ENCODE data around the gene GNAS.

GNAS gene

DNA sequence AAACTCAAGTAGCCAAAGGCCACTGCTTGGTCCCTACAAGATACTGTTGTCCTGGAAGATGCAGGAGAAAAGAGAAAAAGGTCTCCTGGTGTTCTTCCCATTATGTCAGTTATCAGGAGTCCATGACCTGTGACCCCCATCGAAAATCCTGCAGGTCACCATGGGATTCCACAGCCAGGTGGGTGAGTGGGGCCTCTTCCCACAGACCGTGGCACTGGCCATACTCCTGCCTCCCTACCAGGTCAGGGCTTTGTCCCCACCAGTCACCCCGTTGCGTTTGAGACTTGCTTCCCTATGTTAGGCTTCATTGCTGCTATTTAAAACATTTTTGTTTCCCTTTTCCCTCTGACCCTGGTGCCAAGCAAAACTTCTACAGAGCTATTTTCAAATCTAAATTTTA lies 60.6 kb downstream of the GNAS start:
- Histone ChIP-seq H3K23ac (ENCODE audit: low read length in 2 of 2) (no peak overlapping the region), H3K4ac (ENCODE audit: low read depth in 1 of 2, low read length in 2 of 2) (no peak overlapping the region), H3K9me3 (ENCODE audit: control insufficient read depth, low read length) (no peaks in the 10 kb centered on the region), H4K8ac (ENCODE audit: low read length) (no peak overlapping the region), H2BK120ac (ENCODE audit: low read depth, low read length) (no peak overlapping the region), H3K18ac (ENCODE audit: low read depth in 1 of 2, low read length in 2 of 2) (no peak overlapping the region), H3K36me3 (ENCODE audit: control insufficient read depth in 1 of 2, insufficient read depth in 2 of 2, low read depth in 1 of 2, low read length in 2 of 2) (peaks cover 36 to 46% of the 10 kb centered on the region in 2 experiments), H2BK12ac (ENCODE audit: low read length in 2 of 2) (peak overlapping the region in 1 of 2 experiments; percentile 54), H3K79me1 (replicated peaks; ENCODE audit: low read length, poor library complexity, severe bottlenecking) (peaks cover 18% of the 10 kb centered on the region), H3K9ac (ENCODE audit: low read length) (no peak overlapping the region), H2AK5ac (ENCODE audit: low read length, severe bottlenecking) (no peak overlapping the region), H3K4me2 (ENCODE audit: low read length, poor library complexity, severe bottlenecking) (no peak overlapping the region), H3K27me3 (ENCODE audit: control insufficient read depth in 1 of 2, insufficient read depth in 1 of 2, low read length in 2 of 2) (no peaks in the 10 kb centered on the region), H3K27ac (ENCODE audit: low read length, poor library complexity, severe bottlenecking) (no peak overlapping the region), H3K4me1 (ENCODE audit: control insufficient read depth, insufficient read depth, low read depth, low read length) (peaks cover 1% of the 10 kb centered on the region), H3K14ac (ENCODE audit: low read length in 2 of 2) (no peak overlapping the region), H2BK15ac (ENCODE audit: low read depth, poor library complexity, severe bottlenecking) (no peak overlapping the region), H2AFZ (ENCODE audit: low read depth, low read length) (no peak overlapping the region), H2BK5ac (ENCODE audit: low read depth, low read length, poor library complexity, severe bottlenecking) (no peak overlapping the region), H3K4me3 (ENCODE audit: insufficient read depth in 1 of 2, low read depth in 1 of 2, low read length in 2 of 2) (no peak overlapping the region), H4K91ac (ENCODE audit: low read length) (no peak overlapping the region)
- DNase-seq, result no peak
- 97% methylated on average over 4 of the region's 4 CpGs for WGBS

DNA sequence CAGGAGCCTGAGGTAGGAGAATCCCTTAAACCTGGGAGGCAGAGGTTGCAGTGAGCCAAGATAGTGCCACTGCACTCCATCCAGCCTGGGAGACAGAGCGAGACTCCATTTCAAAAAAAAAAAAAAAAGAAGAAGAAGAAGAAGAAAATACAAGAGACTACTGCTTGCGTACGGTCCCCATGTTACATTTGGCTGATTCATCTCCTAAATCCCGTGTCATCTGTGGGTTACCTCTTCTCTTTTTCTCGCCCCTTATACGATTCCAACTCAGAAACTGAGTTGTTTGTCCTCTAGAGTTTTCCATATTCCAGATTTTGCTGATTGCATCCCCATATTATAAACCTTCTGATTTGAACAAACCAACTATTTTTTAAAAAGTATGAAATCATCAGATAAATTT lies 66.1 kb downstream of the GNAS start:
- H3K18ac ChIP-seq (ENCODE audit: low read depth in 1 of 2, low read length in 2 of 2), result no peak overlapping the region
- no peak overlapping the region for H3K23ac ChIP-seq (ENCODE audit: low read length in 2 of 2)
- no peaks in the 10 kb centered on the region for H3K79me1 ChIP-seq (replicated peaks; ENCODE audit: low read length, poor library complexity, severe bottlenecking)
- no peak for DNase-seq
- H4K8ac ChIP-seq (ENCODE audit: low read length), result no peak overlapping the region
- H2BK120ac ChIP-seq (ENCODE audit: low read depth, low read length), result no peak overlapping the region
- H3K9ac ChIP-seq (ENCODE audit: low read length), result no peak overlapping the region
- no peak overlapping the region for H3K4me3 ChIP-seq (ENCODE audit: insufficient read depth in 1 of 2, low read depth in 1 of 2, low read length in 2 of 2)
- WGBS, result 89% methylated on average over 5 of the region's 6 CpGs
- H2BK5ac ChIP-seq (ENCODE audit: low read depth, low read length, poor library complexity, severe bottlenecking), result no peak overlapping the region
- no peak overlapping the region for H2AFZ ChIP-seq (ENCODE audit: low read depth, low read length)
- H3K27ac ChIP-seq (ENCODE audit: low read length, poor library complexity, severe bottlenecking), result no peak overlapping the region
- no peak overlapping the region for H3K4me2 ChIP-seq (ENCODE audit: low read length, poor library complexity, severe bottlenecking)
- H3K9me3 ChIP-seq (ENCODE audit: control insufficient read depth, low read length), result no peaks in the 10 kb centered on the region
- H3K4ac ChIP-seq (ENCODE audit: low read depth in 1 of 2, low read length in 2 of 2), result no peak overlapping the region
- H2AK5ac ChIP-seq (ENCODE audit: low read length, severe bottlenecking), result no peak overlapping the region
- H2BK15ac ChIP-seq (ENCODE audit: low read depth, poor library complexity, severe bottlenecking), result no peak overlapping the region
- peaks cover 0 to 15% of the 10 kb centered on the region in 2 experiments for H3K27me3 ChIP-seq (ENCODE audit: control insufficient read depth in 1 of 2, insufficient read depth in 1 of 2, low read length in 2 of 2)
- H3K14ac ChIP-seq (ENCODE audit: low read length in 2 of 2), result no peak overlapping the region
- H3K4me1 ChIP-seq (ENCODE audit: control insufficient read depth, insufficient read depth, low read depth, low read length), result no peaks in the 10 kb centered on the region
- H2BK12ac ChIP-seq (ENCODE audit: low read length in 2 of 2), result no peak overlapping the region
- no peak overlapping the region for H4K91ac ChIP-seq (ENCODE audit: low read length)
- H3K36me3 ChIP-seq (ENCODE audit: control insufficient read depth in 1 of 2, insufficient read depth in 2 of 2, low read depth in 1 of 2, low read length in 2 of 2), result no peaks in the 10 kb centered on the region

DNA sequence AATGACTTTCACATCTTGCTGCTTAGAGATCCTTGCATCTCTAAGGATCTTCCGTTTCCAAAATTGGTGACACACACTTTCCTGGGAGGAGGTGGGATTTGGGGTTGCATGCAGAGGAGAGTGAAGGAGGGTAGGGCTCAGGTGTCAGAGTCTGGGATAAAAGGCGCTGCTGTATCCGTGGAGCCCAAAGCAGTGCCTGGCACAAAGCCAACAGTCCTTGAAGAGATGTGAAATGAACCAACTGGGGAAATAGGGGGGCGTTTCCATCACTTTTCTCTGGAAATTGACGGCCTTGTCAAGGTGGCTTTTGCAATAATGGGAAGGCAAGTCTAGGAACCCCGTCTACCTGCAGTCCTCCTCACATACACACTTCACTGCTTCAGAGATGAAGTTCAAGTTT lies 69.0 kb downstream of the GNAS start:
- Histone ChIP-seq H3K18ac (ENCODE audit: low read depth in 1 of 2, low read length in 2 of 2) (no peak overlapping the region), H3K4me3 (ENCODE audit: insufficient read depth in 1 of 2, low read depth in 1 of 2, low read length in 2 of 2) (no peak overlapping the region), H3K4me1 (ENCODE audit: control insufficient read depth, insufficient read depth, low read depth, low read length) (no peaks in the 10 kb centered on the region), H3K4me2 (ENCODE audit: low read length, poor library complexity, severe bottlenecking) (no peak overlapping the region), H2BK5ac (ENCODE audit: low read depth, low read length, poor library complexity, severe bottlenecking) (no peak overlapping the region), H2BK120ac (ENCODE audit: low read depth, low read length) (no peak overlapping the region), H3K9ac (ENCODE audit: low read length) (no peak overlapping the region), H4K8ac (ENCODE audit: low read length) (no peak overlapping the region), H2AFZ (ENCODE audit: low read depth, low read length) (no peak overlapping the region), H3K36me3 (ENCODE audit: control insufficient read depth in 1 of 2, insufficient read depth in 2 of 2, low read depth in 1 of 2, low read length in 2 of 2) (no peaks in the 10 kb centered on the region), H3K4ac (ENCODE audit: low read depth in 1 of 2, low read length in 2 of 2) (no peak overlapping the region), H3K14ac (ENCODE audit: low read length in 2 of 2) (no peak overlapping the region), H2BK15ac (ENCODE audit: low read depth, poor library complexity, severe bottlenecking) (no peak overlapping the region), H3K9me3 (ENCODE audit: control insufficient read depth, low read length) (no peaks in the 10 kb centered on the region), H2BK12ac (ENCODE audit: low read length in 2 of 2) (no peak overlapping the region), H4K91ac (ENCODE audit: low read length) (no peak overlapping the region), H3K79me1 (replicated peaks; ENCODE audit: low read length, poor library complexity, severe bottlenecking) (no peaks in the 10 kb centered on the region), H3K23ac (ENCODE audit: low read length in 2 of 2) (no peak overlapping the region), H2AK5ac (ENCODE audit: low read length, severe bottlenecking) (no peak overlapping the region), H3K27ac (ENCODE audit: low read length, poor library complexity, severe bottlenecking) (no peak overlapping the region), H3K27me3 (ENCODE audit: control insufficient read depth in 1 of 2, insufficient read depth in 1 of 2, low read length in 2 of 2) (peaks cover 0 to 15% of the 10 kb centered on the region in 2 experiments)
- WGBS, result 92% methylated on average over 3 of the region's 6 CpGs
- no peak for DNase-seq

DNA sequence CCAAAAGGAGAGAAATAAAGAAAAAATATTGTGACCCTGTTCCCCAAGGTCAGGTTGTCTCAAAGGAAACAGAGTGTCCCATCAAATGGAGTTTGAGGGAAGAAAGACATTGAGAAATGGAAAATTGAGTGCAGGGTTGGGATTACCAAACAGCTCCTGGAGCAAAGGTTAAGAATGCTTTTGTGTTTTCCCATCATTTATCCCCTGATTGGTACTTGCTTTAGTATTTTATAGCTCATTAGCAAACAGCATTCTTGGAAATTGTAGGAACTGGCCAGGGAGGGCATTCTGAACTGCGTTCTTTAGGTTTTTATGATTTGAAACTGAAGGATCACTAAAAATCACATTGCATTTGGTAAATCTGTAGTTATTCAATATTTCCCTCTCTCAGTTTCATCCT lies 69.5 kb downstream of the GNAS start:
- no peak overlapping the region for H3K18ac ChIP-seq (ENCODE audit: low read depth in 1 of 2, low read length in 2 of 2)
- no peak overlapping the region for H2BK120ac ChIP-seq (ENCODE audit: low read depth, low read length)
- H2BK12ac ChIP-seq (ENCODE audit: low read length in 2 of 2), result no peak overlapping the region
- no peak overlapping the region for H3K9ac ChIP-seq (ENCODE audit: low read length)
- H2BK15ac ChIP-seq (ENCODE audit: low read depth, poor library complexity, severe bottlenecking), result no peak overlapping the region
- no peak overlapping the region for H3K4me2 ChIP-seq (ENCODE audit: low read length, poor library complexity, severe bottlenecking)
- no peak overlapping the region for H3K14ac ChIP-seq (ENCODE audit: low read length in 2 of 2)
- no peak overlapping the region for H4K8ac ChIP-seq (ENCODE audit: low read length)
- H3K23ac ChIP-seq (ENCODE audit: low read length in 2 of 2), result no peak overlapping the region
- H4K91ac ChIP-seq (ENCODE audit: low read length), result no peak overlapping the region
- H3K36me3 ChIP-seq (ENCODE audit: control insufficient read depth in 1 of 2, insufficient read depth in 2 of 2, low read depth in 1 of 2, low read length in 2 of 2), result no peaks in the 10 kb centered on the region
- H3K27me3 ChIP-seq (ENCODE audit: control insufficient read depth in 1 of 2, insufficient read depth in 1 of 2, low read length in 2 of 2), result peaks cover 0 to 15% of the 10 kb centered on the region in 2 experiments
- H3K4me3 ChIP-seq (ENCODE audit: insufficient read depth in 1 of 2, low read depth in 1 of 2, low read length in 2 of 2), result no peak overlapping the region
- no peak overlapping the region for H3K4ac ChIP-seq (ENCODE audit: low read depth in 1 of 2, low read length in 2 of 2)
- no peak overlapping the region for H2AK5ac ChIP-seq (ENCODE audit: low read length, severe bottlenecking)
- no peak overlapping the region for H3K27ac ChIP-seq (ENCODE audit: low read length, poor library complexity, severe bottlenecking)
- no peaks in the 10 kb centered on the region for H3K4me1 ChIP-seq (ENCODE audit: control insufficient read depth, insufficient read depth, low read depth, low read length)
- H3K79me1 ChIP-seq (replicated peaks; ENCODE audit: low read length, poor library complexity, severe bottlenecking), result no peaks in the 10 kb centered on the region
- WGBS, result no CpG with 5 or more reads among the region's 1 CpG
- H2BK5ac ChIP-seq (ENCODE audit: low read depth, low read length, poor library complexity, severe bottlenecking), result no peak overlapping the region
- no peak for DNase-seq
- no peak overlapping the region for H2AFZ ChIP-seq (ENCODE audit: low read depth, low read length)
- H3K9me3 ChIP-seq (ENCODE audit: control insufficient read depth, low read length), result no peaks in the 10 kb centered on the region
